Measurements from ENCODE around the gene SLCO3A1.
A peak's percentile ranks its signal among the peaks of the same experiment; 100 is the strongest.

The SLCO3A1 gene

DNA sequence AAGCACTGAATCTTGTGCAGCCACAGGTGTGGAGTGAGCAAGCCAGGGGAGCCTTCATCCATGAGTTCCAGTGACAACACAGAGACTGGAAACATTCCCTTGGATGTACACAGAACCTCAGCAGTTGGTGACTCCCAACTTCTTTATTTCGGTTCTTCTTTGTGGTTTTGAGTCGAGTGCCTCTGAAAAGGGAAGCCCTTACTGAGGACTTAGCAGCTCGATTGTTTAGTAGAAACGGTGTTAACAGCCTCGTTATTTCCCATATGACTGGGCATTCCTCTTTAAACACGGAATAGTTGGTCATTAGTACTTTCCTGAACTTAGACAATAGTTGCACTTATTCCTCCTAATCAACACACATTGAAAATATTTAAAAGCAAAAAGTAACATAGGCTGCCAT is 7.7 kb downstream of the SLCO3A1 start:
- DNase-seq, result peak; percentile 83 to 95 (median 90)

- DNase-seq, result no peak
Observed at GRCh38 chr15:91862891-91863504, 9.5 kb downstream of the SLCO3A1 start.

DNA sequence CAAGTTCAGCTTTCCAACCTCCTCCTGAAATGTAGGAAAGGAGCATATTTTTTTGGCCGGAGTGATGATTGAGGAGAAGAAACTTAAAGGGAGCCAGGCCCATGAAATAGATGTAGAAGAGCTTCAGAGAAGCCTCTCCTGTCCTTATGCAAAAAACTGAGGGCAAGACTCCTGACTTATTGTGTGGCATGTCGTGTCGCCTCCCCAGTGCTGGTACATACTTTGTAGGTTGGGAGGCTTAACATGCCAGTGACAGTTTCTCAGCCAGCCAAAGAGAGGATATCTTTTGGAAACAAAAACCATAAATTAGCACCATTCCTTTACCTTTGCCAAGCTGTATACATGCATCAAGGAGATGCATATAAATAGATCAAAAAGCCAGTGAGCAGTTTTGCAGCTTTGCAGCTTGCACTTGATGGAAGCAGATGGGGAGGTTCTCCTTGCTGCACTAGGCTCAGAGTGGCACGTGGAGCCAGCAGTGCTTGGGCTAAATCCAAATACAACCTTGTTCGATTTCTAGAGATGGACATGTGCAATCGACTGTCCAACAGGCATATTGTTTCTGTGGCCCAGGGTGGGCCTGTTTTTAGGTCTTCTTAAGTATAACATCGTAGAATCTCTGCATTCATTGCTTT is 10.2 kb downstream of the SLCO3A1 start:
- DNase-seq, result no peak

DNA sequence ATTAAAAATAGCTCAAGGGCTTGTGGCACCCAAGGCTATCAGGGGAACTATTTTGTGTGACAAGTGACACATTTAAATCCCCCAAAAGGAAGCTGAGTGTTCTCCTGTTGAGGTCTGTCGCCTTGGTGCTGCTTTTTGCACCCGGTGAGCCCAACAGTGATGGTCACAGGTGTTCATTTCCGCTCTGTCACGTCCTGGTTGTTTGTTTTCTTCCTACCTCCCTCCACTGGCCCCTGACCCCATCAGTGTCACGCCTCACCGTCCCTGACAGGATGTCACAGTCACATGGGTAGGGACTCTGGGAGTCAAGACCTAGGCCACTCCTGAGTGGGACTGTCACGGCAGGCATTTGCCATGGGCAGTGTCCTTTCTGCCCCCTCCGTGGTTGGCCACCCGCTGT is 11.2 kb downstream of the SLCO3A1 start:
- DNase-seq, result no peak

GRCh38 chr15:91865486-91865885 is 12.0 kb downstream of the SLCO3A1 start:
- DNase-seq, result peak in 1 of 4 experiments; percentile 20

GRCh38 chr15:91865950-91866349 is 12.4 kb downstream of the SLCO3A1 start:
- no peak for DNase-seq

DNA sequence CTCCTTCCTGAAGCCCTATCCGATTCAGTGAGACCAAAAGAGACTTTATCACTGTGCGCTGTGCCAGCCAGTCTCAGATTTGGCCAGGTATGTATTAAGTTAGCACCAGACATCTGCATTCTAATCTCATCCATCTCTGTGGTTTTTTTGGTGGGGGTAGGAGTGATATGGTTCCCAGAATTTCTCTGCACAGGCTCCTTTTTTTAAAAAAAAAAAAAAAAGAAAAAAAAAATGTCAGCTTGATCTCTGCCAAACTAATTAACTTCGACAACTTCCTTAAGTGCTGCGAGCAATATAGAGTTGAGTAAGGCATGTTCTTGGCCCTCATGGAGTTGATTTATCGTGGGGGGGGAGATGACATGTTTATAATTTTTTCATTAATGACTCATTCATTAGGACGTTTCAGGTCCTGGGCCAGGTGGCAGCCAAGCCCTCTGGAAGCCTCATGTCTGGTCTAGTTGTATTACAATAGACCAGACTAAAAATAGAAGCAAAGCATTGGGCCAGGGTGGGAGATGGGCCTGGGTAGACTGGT is 12.9 kb downstream of the SLCO3A1 start:
- no peak for DNase-seq

GRCh38 chr15:91866971-91867372 is 13.5 kb downstream of the SLCO3A1 start:
- no peak for DNase-seq

DNA sequence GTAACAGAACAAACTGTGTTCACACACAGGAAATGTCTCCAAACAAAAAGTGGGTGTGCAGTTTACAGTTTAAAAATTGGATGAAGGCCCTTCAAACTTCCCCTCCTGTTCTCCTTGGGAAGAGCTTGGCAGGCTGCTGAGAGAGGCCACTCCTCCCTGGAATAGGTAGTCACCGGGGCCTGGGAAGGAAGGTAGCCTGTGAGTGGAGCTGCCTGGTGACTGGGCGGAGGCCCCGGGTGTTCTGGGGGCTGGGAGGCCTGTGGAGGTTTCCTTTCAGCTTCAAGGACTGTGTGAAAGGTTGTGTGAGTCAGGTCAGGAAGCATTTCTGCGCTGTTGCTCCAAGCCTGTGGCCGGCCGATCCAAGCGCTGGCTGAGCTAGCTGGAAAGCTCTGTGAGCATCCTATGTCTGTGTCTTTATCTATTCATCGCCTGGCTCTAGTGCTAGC is 14.1 kb downstream of the SLCO3A1 start:
- peak; percentile 32 to 58 (median 52) for DNase-seq

DNA sequence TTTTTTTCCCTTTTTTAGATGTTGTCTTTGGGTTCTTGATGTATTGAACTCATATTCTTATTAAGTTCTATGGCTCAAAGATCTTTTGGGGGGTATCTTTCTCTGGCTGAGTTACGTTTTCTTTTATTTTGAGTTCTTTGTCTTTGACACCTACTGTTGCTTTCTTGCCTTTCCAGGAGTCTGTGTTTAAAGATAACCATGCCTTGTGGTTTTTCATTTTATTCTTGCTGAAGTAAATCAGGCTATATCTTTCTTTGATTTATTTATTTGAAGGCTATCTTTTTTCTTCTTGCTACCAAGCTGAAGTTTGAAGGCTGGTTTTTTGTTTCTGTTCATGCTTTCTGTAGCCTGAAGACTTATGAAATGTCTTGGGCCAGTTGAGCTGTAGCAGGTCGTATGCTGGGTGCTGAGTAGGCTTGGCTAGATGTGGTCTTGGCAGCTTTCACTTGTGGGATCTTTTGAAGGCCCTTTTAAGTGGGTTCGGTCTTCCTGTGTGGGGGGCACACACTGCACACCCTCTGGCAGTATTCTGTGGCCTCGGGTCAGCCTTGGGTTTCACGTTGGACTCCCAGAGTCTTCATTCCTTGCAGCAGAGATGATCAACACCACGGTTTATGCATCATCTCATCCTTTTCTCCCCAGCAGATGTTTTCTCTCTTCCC is 17.5 kb downstream of the SLCO3A1 start:
- no peak for DNase-seq

DNA sequence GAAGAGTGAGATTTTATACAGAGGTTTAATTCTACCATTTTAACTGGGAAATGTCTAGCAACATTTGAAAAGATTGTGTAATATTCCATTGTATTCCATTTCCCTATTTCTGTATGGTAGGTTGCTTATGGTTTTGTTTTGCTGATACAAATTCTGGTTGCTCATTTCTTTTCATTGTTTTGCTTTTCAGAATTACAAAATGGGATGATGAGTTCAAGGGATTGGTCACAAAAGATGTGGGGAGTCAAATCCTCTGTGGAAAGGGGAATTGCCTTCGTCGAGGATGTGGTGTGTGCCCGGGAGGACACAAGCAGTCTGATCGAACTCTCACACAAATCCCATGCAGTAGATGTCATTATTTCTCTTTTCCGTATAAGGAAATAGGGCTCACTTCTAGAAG is 18.3 kb downstream of the SLCO3A1 start:
- peak; percentile 68 to 90 (median 73) for DNase-seq

GRCh38 chr15:91872356-91873137 is 19.0 kb downstream of the SLCO3A1 start:
- DNase-seq, result no peak

- no peak for DNase-seq
Observed at GRCh38 chr15:91873138-91873536, 19.6 kb downstream of the SLCO3A1 start.

DNA sequence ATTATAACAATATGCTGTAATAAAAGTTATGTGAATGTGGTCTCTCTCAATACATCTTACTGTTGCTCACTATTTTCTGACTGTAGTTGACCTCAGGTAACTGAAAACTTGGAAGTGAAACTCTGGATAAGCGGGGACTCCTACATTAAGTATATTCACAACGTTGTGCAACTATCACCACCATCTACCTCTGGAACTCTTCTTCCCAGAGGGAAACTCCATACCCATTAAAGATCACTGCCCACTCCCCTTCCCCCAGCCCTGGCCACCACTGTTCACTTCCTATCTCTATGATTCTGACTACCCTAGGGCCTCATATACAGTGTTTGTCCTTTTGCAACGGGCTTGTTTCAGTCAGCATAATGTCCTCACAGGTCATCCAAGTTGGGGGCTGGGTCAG is 20.7 kb downstream of the SLCO3A1 start:
- DNase-seq, result no peak

DNA sequence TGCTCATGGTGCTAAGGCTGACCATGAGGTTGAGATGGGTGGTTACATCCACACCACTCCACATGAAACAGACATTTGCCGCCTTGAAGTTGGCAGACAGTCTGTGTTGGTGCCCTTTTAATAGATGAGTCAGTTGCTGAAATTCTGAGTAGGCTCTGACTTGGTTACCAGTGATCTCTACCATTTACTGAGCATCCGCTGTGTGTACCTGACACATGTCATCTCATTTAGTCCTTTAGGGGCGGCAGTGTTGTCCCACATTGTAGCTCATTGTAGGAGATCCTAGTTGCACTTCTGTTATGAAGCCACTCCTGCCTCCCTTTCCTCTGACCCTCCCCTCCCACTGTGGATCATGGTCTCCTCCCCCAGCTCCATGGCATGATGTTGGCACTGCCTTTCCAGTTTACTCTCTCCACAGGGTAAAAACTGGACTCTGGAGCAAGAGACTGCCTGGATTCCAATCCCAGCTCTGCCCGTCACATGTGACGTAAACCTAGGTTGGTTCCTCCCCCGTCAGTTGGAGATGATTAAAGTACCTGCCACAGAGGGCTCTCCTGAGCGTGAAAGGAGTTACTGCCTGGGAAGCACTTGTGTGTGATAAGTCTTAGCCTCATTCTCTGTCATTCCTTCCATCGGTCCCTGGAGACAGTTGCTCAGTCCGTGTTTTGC is 21.6 kb downstream of the SLCO3A1 start:
- DNase-seq, result no peak

- no peak for DNase-seq
Observed at GRCh38 chr15:91876187-91876586, 22.7 kb downstream of the SLCO3A1 start.

GRCh38 chr15:91878319-91878870 is 24.9 kb downstream of the SLCO3A1 start:
- no peak for DNase-seq

GRCh38 chr15:91879158-91879557 is 25.6 kb downstream of the SLCO3A1 start:
- DNase-seq, result no peak

DNA sequence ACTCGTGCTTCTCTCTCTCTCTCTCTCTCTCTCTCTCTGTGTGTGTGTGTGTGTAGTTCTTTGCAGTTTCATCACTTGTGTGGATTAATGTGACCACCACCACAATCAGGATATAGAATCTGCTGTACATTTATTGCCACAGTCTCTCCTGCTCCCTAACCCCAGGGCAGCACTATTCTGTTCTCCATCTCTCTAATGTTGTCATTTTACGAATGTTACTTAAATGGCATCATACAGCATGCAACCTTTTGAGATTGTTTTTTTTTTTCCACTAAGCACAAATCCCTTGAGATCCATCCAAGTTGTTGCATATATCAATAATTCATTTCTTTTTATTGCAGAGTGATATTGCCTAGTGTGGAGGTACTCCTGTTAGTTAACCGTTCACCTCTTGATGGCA is 26.9 kb downstream of the SLCO3A1 start:
- no peak for DNase-seq

- no peak for DNase-seq
Observed at GRCh38 chr15:91881569-91882297, 28.2 kb downstream of the SLCO3A1 start.

DNA sequence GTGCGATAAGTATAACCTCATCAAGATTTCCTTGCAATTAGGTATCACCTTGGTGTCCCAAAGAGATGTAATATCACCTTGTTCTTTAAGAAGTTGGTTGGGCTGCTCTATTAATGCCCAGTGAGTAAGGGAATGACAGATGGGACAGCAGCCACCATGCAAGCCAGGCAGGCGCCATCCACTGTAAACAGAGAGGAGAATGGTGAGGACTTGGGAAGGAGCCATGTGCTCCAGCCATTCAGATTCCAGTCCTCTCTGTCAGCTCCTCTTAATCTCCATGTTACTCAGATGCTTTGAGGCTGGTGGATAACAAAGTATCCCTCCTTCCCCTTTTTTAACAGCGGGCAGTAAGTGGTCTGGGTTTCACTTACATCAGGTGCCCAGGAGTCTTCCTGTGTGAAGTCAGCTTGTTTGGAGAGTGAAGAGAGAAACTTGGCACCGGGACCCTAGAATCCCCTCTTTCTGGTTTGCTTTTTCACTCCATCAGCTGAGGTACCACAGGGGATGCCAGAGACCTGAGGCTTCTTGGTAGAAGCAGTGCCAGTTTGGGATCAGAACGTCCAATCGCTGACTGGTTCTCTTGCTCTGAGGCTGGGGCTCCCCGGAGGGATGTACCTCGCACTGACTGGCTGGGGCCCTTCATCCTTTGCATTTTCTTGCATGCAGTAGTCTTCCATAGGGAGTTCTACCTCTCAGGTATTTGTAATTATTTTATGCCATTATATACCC is 29.5 kb downstream of the SLCO3A1 start:
- no peak for DNase-seq
